ENCODE results near the gene FBXL3. TPM values are rescaled to one million over a fixed set of nuclear protein-coding genes. Genes with fewer than 3 reads are reported as not detected.
"Not testable (repeated sequence)": the region's sequence is repeated elsewhere in the genome, so short reads cannot be mapped to it uniquely, and the experiment has no call there.

The FBXL3 gene
- total RNA-seq, 1 experiment from 2014 or later, result 9.9 TPM

DNA sequence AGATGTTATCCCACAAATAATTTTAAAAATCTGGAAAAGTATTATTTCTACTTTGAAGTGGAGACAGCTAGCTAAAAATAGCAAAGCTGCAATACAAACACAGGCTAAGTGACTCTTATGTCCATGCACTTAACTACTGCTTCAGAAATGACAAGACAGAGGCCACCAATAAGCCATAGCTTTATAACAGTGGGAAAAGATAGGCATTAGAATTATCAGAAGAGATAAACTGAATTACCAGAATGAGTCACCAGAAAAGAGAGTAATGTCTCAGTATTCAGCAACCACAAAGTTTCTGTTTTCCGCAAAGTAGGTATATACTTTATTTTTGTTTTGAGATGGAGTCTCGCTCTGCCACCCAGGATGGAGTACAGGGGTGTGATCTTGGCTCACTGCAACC is 17.9 kb downstream of the FBXL3 start:
- no peak overlapping the region for H3K4me3 Mint-ChIP-seq
- no peaks in the 10 kb centered on the region for H3K9me3 Mint-ChIP-seq
- H3K4me1 Mint-ChIP-seq, result no peaks in the 10 kb centered on the region
- CTCF ChIA-PET, result no interaction called here
- DNase-seq (ENCODE audit: low spot score) (no peak), ATAC-seq (no peak)
- TF ChIP-seq, protein P1, sequence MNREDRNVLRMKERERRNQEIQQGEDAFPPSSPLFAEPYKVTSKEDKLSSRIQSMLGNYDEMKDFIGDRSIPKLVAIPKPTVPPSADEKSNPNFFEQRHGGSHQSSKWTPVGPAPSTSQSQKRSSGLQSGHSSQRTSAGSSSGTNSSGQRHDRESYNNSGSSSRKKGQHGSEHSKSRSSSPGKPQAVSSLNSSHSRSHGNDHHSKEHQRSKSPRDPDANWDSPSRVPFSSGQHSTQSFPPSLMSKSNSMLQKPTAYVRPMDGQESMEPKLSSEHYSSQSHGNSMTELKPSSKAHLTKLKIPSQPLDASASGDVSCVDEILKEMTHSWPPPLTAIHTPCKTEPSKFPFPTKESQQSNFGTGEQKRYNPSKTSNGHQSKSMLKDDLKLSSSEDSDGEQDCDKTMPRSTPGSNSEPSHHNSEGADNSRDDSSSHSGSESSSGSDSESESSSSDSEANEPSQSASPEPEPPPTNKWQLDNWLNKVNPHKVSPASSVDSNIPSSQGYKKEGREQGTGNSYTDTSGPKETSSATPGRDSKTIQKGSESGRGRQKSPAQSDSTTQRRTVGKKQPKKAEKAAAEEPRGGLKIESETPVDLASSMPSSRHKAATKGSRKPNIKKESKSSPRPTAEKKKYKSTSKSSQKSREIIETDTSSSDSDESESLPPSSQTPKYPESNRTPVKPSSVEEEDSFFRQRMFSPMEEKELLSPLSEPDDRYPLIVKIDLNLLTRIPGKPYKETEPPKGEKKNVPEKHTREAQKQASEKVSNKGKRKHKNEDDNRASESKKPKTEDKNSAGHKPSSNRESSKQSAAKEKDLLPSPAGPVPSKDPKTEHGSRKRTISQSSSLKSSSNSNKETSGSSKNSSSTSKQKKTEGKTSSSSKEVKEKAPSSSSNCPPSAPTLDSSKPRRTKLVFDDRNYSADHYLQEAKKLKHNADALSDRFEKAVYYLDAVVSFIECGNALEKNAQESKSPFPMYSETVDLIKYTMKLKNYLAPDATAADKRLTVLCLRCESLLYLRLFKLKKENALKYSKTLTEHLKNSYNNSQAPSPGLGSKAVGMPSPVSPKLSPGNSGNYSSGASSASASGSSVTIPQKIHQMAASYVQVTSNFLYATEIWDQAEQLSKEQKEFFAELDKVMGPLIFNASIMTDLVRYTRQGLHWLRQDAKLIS (CRISPR knock-in tag; IDR thresholded peaks at IDR 0.05; ENCODE audit: borderline replicate concordance), result no peak
- no peak for TF ChIP-seq USF1 (CRISPR knock-in tag; IDR thresholded peaks at IDR 0.05)
- TF ChIP-seq, protein P2, sequence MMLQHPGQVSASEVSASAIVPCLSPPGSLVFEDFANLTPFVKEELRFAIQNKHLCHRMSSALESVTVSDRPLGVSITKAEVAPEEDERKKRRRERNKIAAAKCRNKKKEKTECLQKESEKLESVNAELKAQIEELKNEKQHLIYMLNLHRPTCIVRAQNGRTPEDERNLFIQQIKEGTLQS (CRISPR knock-in tag; conservative IDR thresholded peaks at IDR 0.05), result no peak
- TF ChIP-seq, protein P3, sequence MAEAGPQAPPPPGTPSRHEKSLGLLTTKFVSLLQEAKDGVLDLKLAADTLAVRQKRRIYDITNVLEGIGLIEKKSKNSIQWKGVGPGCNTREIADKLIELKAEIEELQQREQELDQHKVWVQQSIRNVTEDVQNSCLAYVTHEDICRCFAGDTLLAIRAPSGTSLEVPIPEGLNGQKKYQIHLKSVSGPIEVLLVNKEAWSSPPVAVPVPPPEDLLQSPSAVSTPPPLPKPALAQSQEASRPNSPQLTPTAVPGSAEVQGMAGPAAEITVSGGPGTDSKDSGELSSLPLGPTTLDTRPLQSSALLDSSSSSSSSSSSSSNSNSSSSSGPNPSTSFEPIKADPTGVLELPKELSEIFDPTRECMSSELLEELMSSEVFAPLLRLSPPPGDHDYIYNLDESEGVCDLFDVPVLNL (CRISPR knock-in tag; IDR thresholded peaks at IDR 0.05; ENCODE audit: borderline replicate concordance, low read depth), result no peak
- no peak for TF ChIP-seq ZBTB21 (CRISPR knock-in tag; IDR thresholded peaks at IDR 0.05; ENCODE audit: borderline replicate concordance)
- no peak for TF ChIP-seq ZNF219 (CRISPR knock-in tag; IDR thresholded peaks at IDR 0.05; ENCODE audit: borderline replicate concordance)
- no peak for TF ChIP-seq RORB (CRISPR knock-in tag; IDR thresholded peaks at IDR 0.05)
- no peak for TF ChIP-seq PRRX2 (CRISPR knock-in tag; IDR thresholded peaks at IDR 0.05)
- TF ChIP-seq CREM (CRISPR knock-in tag; IDR thresholded peaks at IDR 0.05), result no peak
- TF ChIP-seq FOXP1 (CRISPR knock-in tag; IDR thresholded peaks at IDR 0.05; ENCODE audit: borderline replicate concordance), result no peak
- TF ChIP-seq ZNF425 (CRISPR knock-in tag; conservative IDR thresholded peaks at IDR 0.05), result no peak
- no peak for TF ChIP-seq SMAD3 (CRISPR knock-in tag; IDR thresholded peaks at IDR 0.05; ENCODE audit: borderline replicate concordance)
- no peak for TF ChIP-seq ZBTB43 (CRISPR knock-in tag; IDR thresholded peaks at IDR 0.05)
- no peak for TF ChIP-seq ETV6 (CRISPR knock-in tag; IDR thresholded peaks at IDR 0.05)
- no peak for TF ChIP-seq ZNF671 (CRISPR knock-in tag; IDR thresholded peaks at IDR 0.05)
- no peak for TF ChIP-seq CBFB (CRISPR knock-in tag; IDR thresholded peaks at IDR 0.05; ENCODE audit: low read depth)
- TF ChIP-seq TCF7 (CRISPR knock-in tag; IDR thresholded peaks at IDR 0.05; ENCODE audit: low read depth), result no peak
- TF ChIP-seq EMX1 (CRISPR knock-in tag; IDR thresholded peaks at IDR 0.05), result no peak
- TF ChIP-seq NR2C2 (CRISPR knock-in tag; IDR thresholded peaks at IDR 0.05), result no peak
- H3K27ac Mint-ChIP-seq, result no peak overlapping the region
- POLR2A ChIA-PET, result no interaction called here
- H3K36me3 Mint-ChIP-seq, result peaks cover 51% of the 10 kb centered on the region
- no peaks in the 10 kb centered on the region for H3K27me3 Mint-ChIP-seq (ENCODE audit: low read depth)

- CTCF ChIA-PET; ATAC-seq; DNase-seq (ENCODE audit: low spot score); H3K27ac Mint-ChIP-seq; H3K4me1 Mint-ChIP-seq; H3K27me3 Mint-ChIP-seq (ENCODE audit: low read depth); POLR2A ChIA-PET; H3K4me3 Mint-ChIP-seq; H3K9me3 Mint-ChIP-seq: not testable (repeated sequence)
- H3K36me3 Mint-ChIP-seq, result peaks cover 44% of the 10 kb centered on the region
Observed at GRCh38 chr13:77008337-77008736, 18.6 kb downstream of the FBXL3 start.
